Stimulated activated CD4-positive, alpha-beta T cell treated with anti-CD3 and anti-CD28 coated beads, Interleukin-4, amount 100 ng/mL, for 24 hours (primary cell): Measurements from ENCODE around the gene QSOX1.
A peak's percentile ranks its signal among the peaks of the same experiment; 100 is the strongest.

Experiments
- DNase-seq: peaks from one replicate; pipeline ENCODE4 v3.0.0-alpha.2; 2020

The QSOX1 gene

GRCh38 chr1:180150982-180151381 lies 3.7 kb upstream of the QSOX1 start:
- DNase-seq = no peak

- no peak for DNase-seq
These were observed 3.2 kb upstream of the QSOX1 start for GRCh38 chr1:180151508-180151907.

- no peak for DNase-seq
These were observed 2.1 kb upstream of the QSOX1 start for GRCh38 chr1:180152588-180152987.

- DNase-seq = no peak
These were observed 1.6 kb upstream of the QSOX1 start for GRCh38 chr1:180153032-180153431.

GRCh38 chr1:180154003-180154324 lies 705 bp upstream of the QSOX1 start:
- no peak for DNase-seq

- DNase-seq = peak; percentile 15
These were observed 563 bp downstream of the QSOX1 start for GRCh38 chr1:180155182-180155682.

- no peak for DNase-seq
These were observed 1.5 kb downstream of the QSOX1 start for GRCh38 chr1:180156201-180156600.

GRCh38 chr1:180156631-180157091 lies 2.0 kb downstream of the QSOX1 start:
- no peak for DNase-seq

- DNase-seq = no peak
These were observed 2.4 kb downstream of the QSOX1 start for GRCh38 chr1:180157108-180157507.

GRCh38 chr1:180157576-180158057 lies 2.9 kb downstream of the QSOX1 start:
- no peak for DNase-seq

GRCh38 chr1:180158149-180159147 lies 3.8 kb downstream of the QSOX1 start:
- DNase-seq = no peak

GRCh38 chr1:180160357-180160756 lies 5.7 kb downstream of the QSOX1 start:
- DNase-seq = no peak

GRCh38 chr1:180163041-180163440 lies 8.4 kb downstream of the QSOX1 start:
- no peak for DNase-seq

- no peak for DNase-seq
These were observed 10.4 kb downstream of the QSOX1 start for GRCh38 chr1:180165096-180165495.

GRCh38 chr1:180165509-180166435 lies 11.1 kb downstream of the QSOX1 start:
- no peak for DNase-seq

- DNase-seq = no peak
These were observed 11.7 kb downstream of the QSOX1 start for GRCh38 chr1:180166436-180166800.

- no peak for DNase-seq
These were observed 12.5 kb downstream of the QSOX1 start for GRCh38 chr1:180167021-180167701.

- DNase-seq = no peak
These were observed 13.2 kb downstream of the QSOX1 start for GRCh38 chr1:180167721-180168467.

GRCh38 chr1:180168786-180169639 lies 14.3 kb downstream of the QSOX1 start:
- DNase-seq = peak; percentile 28

- DNase-seq = no peak
These were observed 15.0 kb downstream of the QSOX1 start for GRCh38 chr1:180169640-180170195.
